ENCODE results near the gene OR1N1. TPM values are rescaled to one million over a fixed set of nuclear protein-coding genes. Genes with fewer than 3 reads are reported as not detected.

Gene OR1N1
- polyA plus RNA-seq, 3 donors = not detected

DNA sequence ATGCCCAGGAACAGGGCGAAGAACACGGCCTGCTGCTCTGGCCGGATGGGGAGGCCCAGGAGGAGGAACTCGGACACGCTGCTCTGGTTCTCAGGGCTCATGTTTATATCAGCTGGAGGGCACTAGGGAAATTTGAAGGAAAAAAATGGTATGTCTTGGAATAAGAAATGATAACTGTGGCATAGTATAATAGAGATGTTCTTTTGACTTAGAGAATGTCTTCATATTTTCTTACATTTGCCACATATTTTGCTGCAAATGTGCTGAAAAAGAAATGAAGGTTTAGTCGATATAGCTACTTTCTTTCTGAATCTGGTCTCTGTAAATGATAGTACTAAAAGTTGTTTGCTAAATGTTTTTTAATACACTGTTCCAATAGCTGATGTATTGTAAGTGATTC, 49.3 kb downstream of the OR1N1 start, which contains the start of gene OR1J1:
Gene OR1J1, minus strand, starts transcription at position 101 of the 400 bp plus-strand sequence. Its CDS starts 0 bp downstream, at position 101.
- H3K27ac ChIP-seq (ENCODE audit: low read depth, low read length) = no peak within 1 kb of the TSS
- 76 to 89% (median 87%) methylated on average over 6 of the region's 6 CpGs for WGBS, 3 donors

GRCh38 chr9:122477346-122477745, 49.7 kb downstream of the OR1N1 start:
- WGBS, 3 donors = 84 to 88% (median 84%) methylated on average over 3 of the region's 3 CpGs
- H3K27ac ChIP-seq (ENCODE audit: low read depth, low read length) = no peak overlapping the region

Other genes with a start within 250 kb of the OR1N1 start
- 1 to 10 TPM in 2 of 3 donors, under 1 TPM in 1; 0.95 to 8.3 (median 4.7) TPM for gene PTGS1, start 156.3 kb downstream of the OR1N1 start, polyA plus RNA-seq
- under 1 TPM in 1 of 3 donors, not detected in 2; 0.56 TPM for gene OR1J1, start 49.4 kb downstream of the OR1N1 start, polyA plus RNA-seq
- gene OR1J2, start 16.5 kb downstream of the OR1N1 start, polyA plus RNA-seq = not detected
- gene OR1J4, start 8.2 kb downstream of the OR1N1 start, polyA plus RNA-seq = not detected
- gene OR1N2, start 25.8 kb upstream of the OR1N1 start, polyA plus RNA-seq = not detected
- gene OR1L8, start 56.1 kb upstream of the OR1N1 start, polyA plus RNA-seq = under 1 TPM in 2 of 3 donors, not detected in 1; 0.03 to 0.04 TPM
- gene OR1Q1, start 87.4 kb upstream of the OR1N1 start, polyA plus RNA-seq = not detected
- not detected for gene OR1B1, start 130.3 kb upstream of the OR1N1 start, polyA plus RNA-seq
- not detected for gene OR1L1, start 134.4 kb upstream of the OR1N1 start, polyA plus RNA-seq
- not detected for gene OR1L3, start 147.8 kb upstream of the OR1N1 start, polyA plus RNA-seq
- gene OR1L4, start 196.7 kb upstream of the OR1N1 start, polyA plus RNA-seq = not detected
- not detected for gene OR1L6, start 215.0 kb upstream of the OR1N1 start, polyA plus RNA-seq

Measured in adipose tissue (tissue), 3 donors.